ENCODE data around the gene GAA.

DNA sequence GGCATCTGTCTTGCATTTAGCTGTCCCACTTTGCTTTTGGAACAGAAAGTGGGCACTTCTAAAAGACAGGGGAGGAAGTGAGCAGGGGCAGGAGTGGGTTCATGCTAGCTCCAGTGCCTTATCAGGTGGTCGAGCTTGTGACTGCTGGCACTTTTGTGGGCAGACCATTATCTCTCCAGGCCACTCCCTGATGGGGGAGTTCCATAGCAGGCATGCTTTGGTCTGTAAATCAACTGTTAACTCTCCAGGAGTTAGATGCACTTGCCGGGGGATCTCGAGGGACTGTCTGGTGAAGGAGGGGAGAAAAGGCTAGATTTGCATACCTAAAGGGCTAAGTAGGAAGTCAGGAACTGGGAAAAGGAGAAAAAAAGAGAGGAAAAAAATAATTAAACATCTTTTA lies 59.2 kb downstream of the GAA start:
- TF ChIP-seq, protein P1, sequence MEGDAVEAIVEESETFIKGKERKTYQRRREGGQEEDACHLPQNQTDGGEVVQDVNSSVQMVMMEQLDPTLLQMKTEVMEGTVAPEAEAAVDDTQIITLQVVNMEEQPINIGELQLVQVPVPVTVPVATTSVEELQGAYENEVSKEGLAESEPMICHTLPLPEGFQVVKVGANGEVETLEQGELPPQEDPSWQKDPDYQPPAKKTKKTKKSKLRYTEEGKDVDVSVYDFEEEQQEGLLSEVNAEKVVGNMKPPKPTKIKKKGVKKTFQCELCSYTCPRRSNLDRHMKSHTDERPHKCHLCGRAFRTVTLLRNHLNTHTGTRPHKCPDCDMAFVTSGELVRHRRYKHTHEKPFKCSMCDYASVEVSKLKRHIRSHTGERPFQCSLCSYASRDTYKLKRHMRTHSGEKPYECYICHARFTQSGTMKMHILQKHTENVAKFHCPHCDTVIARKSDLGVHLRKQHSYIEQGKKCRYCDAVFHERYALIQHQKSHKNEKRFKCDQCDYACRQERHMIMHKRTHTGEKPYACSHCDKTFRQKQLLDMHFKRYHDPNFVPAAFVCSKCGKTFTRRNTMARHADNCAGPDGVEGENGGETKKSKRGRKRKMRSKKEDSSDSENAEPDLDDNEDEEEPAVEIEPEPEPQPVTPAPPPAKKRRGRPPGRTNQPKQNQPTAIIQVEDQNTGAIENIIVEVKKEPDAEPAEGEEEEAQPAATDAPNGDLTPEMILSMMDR (IDR thresholded peaks at IDR 0.05 in 8 of 11, conservative IDR thresholded peaks at IDR 0.05 in 3 of 11) = no peak
- TF ChIP-seq POLR2A (IDR thresholded peaks at IDR 0.05) (no peak), POLR2AphosphoS5 (IDR thresholded peaks at IDR 0.05) (no peak)

Data from spleen (tissue), 7 donors.